A673 (cell line): Measurements from ENCODE around the gene MAST4. TPM values are rescaled to one million over a fixed set of nuclear protein-coding genes. Genes with fewer than 3 reads are reported as not detected.

Source experiments
- BruUV-seq: library from RNA; stranded (reverse); fragments of 400-500 nt; replicated peaks from 2 replicates; lab custom pipeline; 2021; lab: Mats Ljungman, UMichigan
- CTCF ChIA-PET: fragments of 300-600 bp; sonication (Branson Sonifier 250); formaldehyde crosslinking; loops from one replicate; lab custom pipeline; 2022; ENCODE audit warnings: antibody characterized with exemption; lab: Charles Lee
- POLR2A ChIA-PET: fragments of 300-600 bp; sonication (Branson Sonifier 250); formaldehyde crosslinking; loops from one replicate; lab custom pipeline; 2022; ENCODE audit warnings: antibody characterized with exemption; ENCODE audit not compliant: low non-redundant PET; lab: Charles Lee
- DNase-seq: peaks from one replicate; pipeline ENCODE4 v3.0.0-alpha.2; 2015; ENCODE audit warnings: low spot score
- H3K27ac ChIP-seq: fragments of 200-600 bp; sonication (generic); 2 replicates; pipeline ENCODE4 v1.5.1; 2016; ENCODE audit warnings: mixed run types, low read depth, mild to moderate bottlenecking, mixed read lengths, antibody characterized with exemption, low read length; ENCODE audit not compliant: poor library complexity, severe bottlenecking
- H3K27me3 ChIP-seq: fragments of 200-600 bp; sonication (generic); replicated peaks from 2 replicates; pipeline ENCODE4 v1.6.1; 2017; ENCODE audit warnings: mixed run types, low read depth, mild to moderate bottlenecking, mixed read lengths, antibody characterized with exemption, low read length; ENCODE audit not compliant: insufficient read depth, poor library complexity
- H3K36me3 ChIP-seq: fragments of 200-600 bp; sonication (generic); 2 replicates; pipeline ENCODE4 v1.6.1; 2016; ENCODE audit warnings: mixed run types, mild to moderate bottlenecking, mixed read lengths, antibody characterized with exemption, low read length; ENCODE audit not compliant: insufficient read depth, poor library complexity, severe bottlenecking
- H3K4me1 ChIP-seq: fragments of 200-600 bp; sonication (generic); 2 replicates; pipeline ENCODE4 v1.6.1; 2017; ENCODE audit warnings: mixed run types, mild to moderate bottlenecking, mixed read lengths, antibody characterized with exemption, low read length; ENCODE audit not compliant: insufficient read depth, poor library complexity, severe bottlenecking
- H3K4me3 ChIP-seq: fragments of 200-600 bp; sonication (generic); 2 replicates; pipeline ENCODE4 v1.5.1; 2016; ENCODE audit warnings: low read depth, mixed run types, mild to moderate bottlenecking, mixed read lengths, low read length; ENCODE audit not compliant: poor library complexity, severe bottlenecking
- H3K9me3 ChIP-seq: fragments of 200-600 bp; sonication (generic); 2 replicates; pipeline ENCODE4 v1.6.1; 2016; ENCODE audit warnings: mixed run types, low read depth, mild to moderate bottlenecking, mixed read lengths, antibody characterized with exemption, low read length; ENCODE audit not compliant: poor library complexity, severe bottlenecking
- CTCF ChIP-seq: fragments of 300-800, 200-600 bp; sonication (generic); conservative IDR thresholded peaks from 2 replicates; pipeline ENCODE4 v1.5.1; 2017; ENCODE audit warnings: low read depth, mild to moderate bottlenecking, antibody characterized with exemption, low read length, moderate library complexity, mixed read lengths
- EZH2 ChIP-seq: fragments of 200-600 bp; sonication (generic); IDR thresholded peaks from 2 replicates; pipeline ENCODE4 v1.6.1; 2017; ENCODE audit warnings: borderline replicate concordance, low read depth, mild to moderate bottlenecking, mixed read lengths, antibody characterized with exemption, low read length; ENCODE audit not compliant: poor library complexity, severe bottlenecking
- intact Hi-C: fragments of 100-400 bp; cut with micrococcal nuclease; formaldehyde crosslinking; loops from one replicate; pipeline ENCODE4 v1.10.0; 2022; ENCODE audit not compliant: unreplicated experiment
- total RNA-seq: library from RNA; stranded (reverse); gene quantifications from 2 replicates; pipeline ENCODE4 v1.2.3, GENCODE V29; 2021

Gene MAST4
- total RNA-seq, 1 experiment from 2014 or later: 4.5 TPM

GRCh38 chr5:66561256-66561990 lies 34.8 kb upstream of the MAST4 start:
- Histone ChIP-seq H3K4me1 (no peaks in the 10 kb centered on the region), H3K9me3 (no peaks in the 10 kb centered on the region), H3K27me3 (no peaks in the 10 kb centered on the region), H3K27ac (no peak overlapping the region), H3K36me3 (no peaks in the 10 kb centered on the region), H3K4me3 (no peak overlapping the region)
- intact Hi-C loops: no loop called here
- DNase-seq: no peak
- ChIA-PET POLR2A (no interaction called here), CTCF (no interaction called here)
- TF ChIP-seq EZH2: no peak
- no peak for TF ChIP-seq CTCF
- no TSS peak for BruUV-seq

- no peak for TF ChIP-seq EZH2
- no peak for TF ChIP-seq CTCF
- peak; percentile 9 for DNase-seq
- ChIA-PET POLR2A (no interaction called here), CTCF (no interaction called here)
- no peak overlapping the region for H3K27ac ChIP-seq
- H3K36me3 ChIP-seq: no peaks in the 10 kb centered on the region
- no peaks in the 10 kb centered on the region for H3K4me1 ChIP-seq
- intact Hi-C loops: no loop called here
- H3K9me3 ChIP-seq: no peaks in the 10 kb centered on the region
- no TSS peak for BruUV-seq
- H3K4me3 ChIP-seq: no peak overlapping the region
- no peaks in the 10 kb centered on the region for H3K27me3 ChIP-seq
These were observed 30.3 kb upstream of the MAST4 start for GRCh38 chr5:66565878-66566277.

GRCh38 chr5:66567474-66567873 lies 28.7 kb upstream of the MAST4 start:
- TF ChIP-seq CTCF: no peak
- no peak for TF ChIP-seq EZH2
- ChIA-PET POLR2A (no interaction called here), CTCF (no interaction called here)
- Histone ChIP-seq H3K36me3 (no peaks in the 10 kb centered on the region), H3K9me3 (no peaks in the 10 kb centered on the region), H3K27me3 (no peaks in the 10 kb centered on the region), H3K27ac (no peak overlapping the region), H3K4me1 (no peaks in the 10 kb centered on the region), H3K4me3 (no peak overlapping the region)
- no peak for DNase-seq
- BruUV-seq: no TSS peak
- intact Hi-C loops: no loop called here
